ENCODE data around the gene PLA2G5. TPM values are rescaled to one million over a fixed set of nuclear protein-coding genes. Genes with fewer than 3 reads are reported as not detected.
"Not testable (repeated sequence)": the region's sequence is repeated elsewhere in the genome, so short reads cannot be mapped to it uniquely, and the experiment has no call there.

PLA2G5 gene
- polyA plus RNA-seq, 1 donor (not counting 4 experiments of a cell fraction or from before 2014, with no cell fraction given) = 0.16 TPM

DNA sequence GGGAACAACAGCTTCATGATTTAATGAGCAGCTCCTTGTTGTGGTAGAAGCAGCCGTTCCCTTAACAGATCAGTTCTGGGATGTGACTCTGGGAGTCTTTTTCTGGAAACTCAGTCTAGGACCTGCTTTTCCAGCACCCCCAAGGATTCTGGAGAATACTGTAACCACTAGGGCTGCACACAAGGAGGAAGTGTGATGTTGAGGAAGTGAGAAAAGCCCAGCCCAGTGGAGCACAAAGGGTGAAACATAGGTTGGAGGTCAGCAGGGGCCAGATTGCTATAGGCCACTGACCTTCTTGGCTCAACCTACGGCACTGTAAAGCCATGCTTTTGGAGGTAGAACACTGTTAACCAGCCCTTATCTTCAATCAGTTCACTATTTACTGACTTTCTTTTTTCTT lies 10.1 kb upstream of the PLA2G5 start:
- Histone ChIP-seq H3K27ac (ENCODE audit: control insufficient read depth, insufficient read depth, low read length) (no peak overlapping the region), H3K9me1 (ENCODE audit: control insufficient read depth, extremely low read depth, insufficient read depth, low read length) (no peaks in the 10 kb centered on the region), H3K9ac (ENCODE audit: control insufficient read depth, extremely low read depth, insufficient read depth, low read length) (no peak overlapping the region), H4K20me1 (ENCODE audit: control insufficient read depth, extremely low read depth, insufficient read depth, low read length) (no peaks in the 10 kb centered on the region), H3K4me2 (ENCODE audit: control insufficient read depth, extremely low read depth, insufficient read depth, low read depth, low read length) (no peak overlapping the region), H2AFZ (ENCODE audit: control insufficient read depth, low read length) (no peak overlapping the region), H3K4me3 (ENCODE audit: control insufficient read depth in 2 of 3, extremely low read depth in 1 of 3, insufficient read depth in 2 of 3, low read depth in 1 of 3, low read length in 3 of 3) (no peak overlapping the region), H3K79me2 (ENCODE audit: control insufficient read depth, insufficient read depth, low read length) (no peaks in the 10 kb centered on the region), H3K36me3 (ENCODE audit: control insufficient read depth in 2 of 2, extremely low read depth in 1 of 2, insufficient read depth in 2 of 2, low read length in 2 of 2) (no peaks in the 10 kb centered on the region), H3K4me1 (ENCODE audit: control insufficient read depth, extremely low read depth, insufficient read depth, low read length) (peaks cover 20% of the 10 kb centered on the region), H3K27me3 (ENCODE audit: control insufficient read depth, extremely low read depth, insufficient read depth, low read length) (no peaks in the 10 kb centered on the region), H3K9me3 (ENCODE audit: control insufficient read depth, low read depth, low read length) (no peaks in the 10 kb centered on the region)
- FAIRE-seq (peak; percentile 48), DNase-seq (ENCODE audit: low read depth, low spot score) (no peak)
- dilution Hi-C loops (cut with MboI; ENCODE audit: extremely low pct_ligation_motif_present, low sequenced_read_pairs) = no loop called here
- TF ChIP-seq EZH2 (IDR thresholded peaks at IDR 0.05; ENCODE audit: low read length) = no peak
- TF ChIP-seq, protein P1, sequence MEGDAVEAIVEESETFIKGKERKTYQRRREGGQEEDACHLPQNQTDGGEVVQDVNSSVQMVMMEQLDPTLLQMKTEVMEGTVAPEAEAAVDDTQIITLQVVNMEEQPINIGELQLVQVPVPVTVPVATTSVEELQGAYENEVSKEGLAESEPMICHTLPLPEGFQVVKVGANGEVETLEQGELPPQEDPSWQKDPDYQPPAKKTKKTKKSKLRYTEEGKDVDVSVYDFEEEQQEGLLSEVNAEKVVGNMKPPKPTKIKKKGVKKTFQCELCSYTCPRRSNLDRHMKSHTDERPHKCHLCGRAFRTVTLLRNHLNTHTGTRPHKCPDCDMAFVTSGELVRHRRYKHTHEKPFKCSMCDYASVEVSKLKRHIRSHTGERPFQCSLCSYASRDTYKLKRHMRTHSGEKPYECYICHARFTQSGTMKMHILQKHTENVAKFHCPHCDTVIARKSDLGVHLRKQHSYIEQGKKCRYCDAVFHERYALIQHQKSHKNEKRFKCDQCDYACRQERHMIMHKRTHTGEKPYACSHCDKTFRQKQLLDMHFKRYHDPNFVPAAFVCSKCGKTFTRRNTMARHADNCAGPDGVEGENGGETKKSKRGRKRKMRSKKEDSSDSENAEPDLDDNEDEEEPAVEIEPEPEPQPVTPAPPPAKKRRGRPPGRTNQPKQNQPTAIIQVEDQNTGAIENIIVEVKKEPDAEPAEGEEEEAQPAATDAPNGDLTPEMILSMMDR (optimal IDR thresholded peaks at IDR 0.05 in 1 of 3, IDR thresholded peaks at IDR 0.05 in 1 of 3, conservative IDR thresholded peaks at IDR 0.05 in 1 of 3; ENCODE audit: extremely low read depth in 1 of 3, insufficient read depth in 2 of 3, low read length in 3 of 3) = no peak

DNA sequence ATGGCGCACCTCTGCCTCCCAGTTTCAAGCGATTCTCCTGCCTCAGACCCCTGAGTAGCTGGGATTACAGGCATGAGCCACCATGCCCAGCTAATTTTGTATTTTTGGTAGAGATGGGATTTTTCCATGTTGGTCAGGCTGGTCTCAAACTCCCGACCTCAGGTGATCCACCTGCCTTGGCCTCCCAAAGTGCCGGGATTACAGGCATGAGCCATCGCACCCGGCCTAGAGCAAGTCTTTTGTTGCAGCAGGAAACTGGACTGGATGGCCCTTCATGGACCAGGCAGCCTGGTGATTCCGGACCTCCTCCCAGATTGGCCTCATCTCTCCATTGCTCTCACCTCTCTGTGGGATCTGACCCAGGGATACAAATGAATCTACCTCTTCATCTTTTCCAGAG lies 9.2 kb upstream of the PLA2G5 start:
- H3K36me3 ChIP-seq (ENCODE audit: control insufficient read depth in 2 of 2, extremely low read depth in 1 of 2, insufficient read depth in 2 of 2, low read length in 2 of 2); H3K27me3 ChIP-seq (ENCODE audit: control insufficient read depth, extremely low read depth, insufficient read depth, low read length); H3K79me2 ChIP-seq (ENCODE audit: control insufficient read depth, insufficient read depth, low read length); FAIRE-seq; H2AFZ ChIP-seq (ENCODE audit: control insufficient read depth, low read length); dilution Hi-C loops (cut with MboI; ENCODE audit: extremely low pct_ligation_motif_present, low sequenced_read_pairs); DNase-seq (ENCODE audit: low read depth, low spot score); H3K4me2 ChIP-seq (ENCODE audit: control insufficient read depth, extremely low read depth, insufficient read depth, low read depth, low read length); H3K9me3 ChIP-seq (ENCODE audit: control insufficient read depth, low read depth, low read length); H3K9me1 ChIP-seq (ENCODE audit: control insufficient read depth, extremely low read depth, insufficient read depth, low read length); H3K27ac ChIP-seq (ENCODE audit: control insufficient read depth, insufficient read depth, low read length); H3K4me3 ChIP-seq (ENCODE audit: control insufficient read depth in 2 of 3, extremely low read depth in 1 of 3, insufficient read depth in 2 of 3, low read depth in 1 of 3, low read length in 3 of 3); H4K20me1 ChIP-seq (ENCODE audit: control insufficient read depth, extremely low read depth, insufficient read depth, low read length); H3K9ac ChIP-seq (ENCODE audit: control insufficient read depth, extremely low read depth, insufficient read depth, low read length): not testable (repeated sequence)
- H3K4me1 ChIP-seq (ENCODE audit: control insufficient read depth, extremely low read depth, insufficient read depth, low read length) = peaks cover 20% of the 10 kb centered on the region

DNA sequence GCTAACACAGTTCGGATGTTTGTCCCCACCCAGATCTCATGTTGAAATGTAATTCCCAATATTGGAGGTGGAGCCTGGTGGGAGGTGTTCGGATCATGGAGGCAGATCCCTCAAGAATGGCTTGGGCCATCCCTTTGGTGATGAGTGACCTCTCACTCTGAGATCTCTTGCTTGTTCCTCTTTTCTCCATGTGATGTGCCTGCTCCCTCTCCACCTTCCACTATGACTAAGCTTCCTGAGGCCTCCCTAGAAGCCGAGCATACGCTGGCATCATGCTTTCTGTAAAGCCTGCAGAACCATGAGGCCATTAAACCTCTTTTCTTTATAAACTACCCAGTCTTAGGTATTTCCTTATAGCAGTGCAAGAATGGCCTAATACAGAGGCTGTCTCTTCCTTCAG lies 8.1 kb upstream of the PLA2G5 start:
- Histone ChIP-seq H3K4me1 (ENCODE audit: control insufficient read depth, extremely low read depth, insufficient read depth, low read length) (peaks cover 20% of the 10 kb centered on the region), H3K79me2 (ENCODE audit: control insufficient read depth, insufficient read depth, low read length) (no peaks in the 10 kb centered on the region), H3K9ac (ENCODE audit: control insufficient read depth, extremely low read depth, insufficient read depth, low read length) (no peak overlapping the region), H3K36me3 (ENCODE audit: control insufficient read depth in 2 of 2, extremely low read depth in 1 of 2, insufficient read depth in 2 of 2, low read length in 2 of 2) (no peaks in the 10 kb centered on the region), H3K4me3 (ENCODE audit: control insufficient read depth in 2 of 3, extremely low read depth in 1 of 3, insufficient read depth in 2 of 3, low read depth in 1 of 3, low read length in 3 of 3) (no peak overlapping the region), H3K27ac (ENCODE audit: control insufficient read depth, insufficient read depth, low read length) (no peak overlapping the region), H4K20me1 (ENCODE audit: control insufficient read depth, extremely low read depth, insufficient read depth, low read length) (no peaks in the 10 kb centered on the region), H3K9me1 (ENCODE audit: control insufficient read depth, extremely low read depth, insufficient read depth, low read length) (no peaks in the 10 kb centered on the region), H2AFZ (ENCODE audit: control insufficient read depth, low read length) (no peak overlapping the region), H3K9me3 (ENCODE audit: control insufficient read depth, low read depth, low read length) (no peaks in the 10 kb centered on the region), H3K27me3 (ENCODE audit: control insufficient read depth, extremely low read depth, insufficient read depth, low read length) (no peaks in the 10 kb centered on the region), H3K4me2 (ENCODE audit: control insufficient read depth, extremely low read depth, insufficient read depth, low read depth, low read length) (no peak overlapping the region)
- DNase-seq (ENCODE audit: low read depth, low spot score) (no peak), FAIRE-seq (no peak)
- TF ChIP-seq, protein P1 (optimal IDR thresholded peaks at IDR 0.05 in 1 of 3, IDR thresholded peaks at IDR 0.05 in 1 of 3, conservative IDR thresholded peaks at IDR 0.05 in 1 of 3; ENCODE audit: extremely low read depth in 1 of 3, insufficient read depth in 2 of 3, low read length in 3 of 3) = no peak
- TF ChIP-seq EZH2 (IDR thresholded peaks at IDR 0.05; ENCODE audit: low read length) = no peak
- dilution Hi-C loops (cut with MboI; ENCODE audit: extremely low pct_ligation_motif_present, low sequenced_read_pairs) = no loop called here

Measured in keratinocyte (primary cell).